T follicular helper cell (primary cell): ENCODE results near the gene TOM1L2.

Experiments
- DNase-seq: peaks from one replicate; pipeline ENCODE4 v3.0.0-alpha.2; 2020; ENCODE audit warnings: low read depth

Gene TOM1L2

GRCh38 chr17:17807440-17807839 is 164.8 kb downstream of the TOM1L2 start:
- DNase-seq, result no peak

- DNase-seq, result no peak
These were observed 165.5 kb downstream of the TOM1L2 start for GRCh38 chr17:17806611-17807274.

GRCh38 chr17:17806035-17806434 is 166.2 kb downstream of the TOM1L2 start:
- DNase-seq, result no peak

- no peak for DNase-seq
These were observed 166.6 kb downstream of the TOM1L2 start for GRCh38 chr17:17805575-17805974.

- no peak for DNase-seq
These were observed 168.2 kb downstream of the TOM1L2 start for GRCh38 chr17:17804007-17804406.

GRCh38 chr17:17801800-17802481 is 170.3 kb downstream of the TOM1L2 start:
- no peak for DNase-seq

- DNase-seq, result no peak
These were observed 171.6 kb downstream of the TOM1L2 start for GRCh38 chr17:17800504-17801021.

- no peak for DNase-seq
These were observed 173.5 kb downstream of the TOM1L2 start for GRCh38 chr17:17798573-17799255.

- no peak for DNase-seq
These were observed 174.1 kb downstream of the TOM1L2 start for GRCh38 chr17:17798010-17798556.

GRCh38 chr17:17797119-17797809 is 174.9 kb downstream of the TOM1L2 start:
- no peak for DNase-seq

GRCh38 chr17:17796787-17797061 is 175.5 kb downstream of the TOM1L2 start:
- no peak for DNase-seq

- DNase-seq, result no peak
These were observed 176.0 kb downstream of the TOM1L2 start for GRCh38 chr17:17795946-17796786.

- no peak for DNase-seq
These were observed 176.9 kb downstream of the TOM1L2 start for GRCh38 chr17:17795296-17795695.

GRCh38 chr17:17794382-17794781 is 177.8 kb downstream of the TOM1L2 start:
- no peak for DNase-seq
